ENCODE data around the gene ANTXR1.

GRCh38 chr2:68987021-68987503, 25.9 kb upstream of the ANTXR1 start:
- no peak for TF ChIP-seq TAF1 (IDR thresholded peaks at IDR 0.05; ENCODE audit: low read depth, low read length)
- TF ChIP-seq CTCF (IDR thresholded peaks at IDR 0.05; ENCODE audit: control extremely low read depth in 1 of 3, insufficient read depth in 1 of 3, low read depth in 1 of 3, low read length in 3 of 3), result no peak
- TF ChIP-seq CBX8 (IDR thresholded peaks at IDR 0.05; ENCODE audit: borderline replicate concordance, low read depth, low read length), result no peak

Measured in H1 (cell line).